ENCODE results near the gene TMEM220.

- no peak for TF ChIP-seq CTCF (IDR thresholded peaks at IDR 0.05; ENCODE audit: low read depth, low read length)
- no peak for TF ChIP-seq EZH2phosphoT487 (IDR thresholded peaks at IDR 0.05; ENCODE audit: low read depth)
Observed at GRCh38 chr17:10745231-10745630, 15.4 kb upstream of the TMEM220 start.
